H9 (cell line): ENCODE data around the gene TNPO1. TPM values are rescaled to one million over a fixed set of nuclear protein-coding genes. Genes with fewer than 3 reads are reported as not detected.

Experiments
- DNase-seq: peaks from one replicate; pipeline ENCODE4 v3.0.0-alpha.2; 2017
- H2AFZ ChIP-seq: one replicate; pipeline ENCODE4 v1.6.1; 2013; ENCODE audit warnings: mild to moderate bottlenecking, low read length, control low read depth, moderate library complexity
- H2AK5ac ChIP-seq: 2 replicates; pipeline ENCODE4 v1.6.1; 2013; ENCODE audit warnings: low read length, control low read depth, mixed read lengths; ENCODE audit not compliant: insufficient read length
- H2BK120ac ChIP-seq: one replicate; pipeline ENCODE4 v1.6.1; 2013; ENCODE audit warnings: low read depth, mild to moderate bottlenecking, low read length, control low read depth, inconsistent platforms; ENCODE audit not compliant: poor library complexity, severe bottlenecking
- H2BK12ac ChIP-seq: 2 replicates; pipeline ENCODE4 v1.6.1; 2013; ENCODE audit warnings: low read length, control low read depth, mixed read lengths, low read depth; ENCODE audit not compliant: insufficient read length
- H2BK15ac ChIP-seq: 2 replicates; pipeline ENCODE4 v1.6.1; 2013; ENCODE audit warnings: low read depth, low read length, control low read depth
- H2BK20ac ChIP-seq: one replicate; pipeline ENCODE4 v1.6.1; 2013; ENCODE audit warnings: low read depth, mild to moderate bottlenecking, low read length, control low read depth, inconsistent platforms; ENCODE audit not compliant: poor library complexity, severe bottlenecking
- H2BK5ac ChIP-seq: 2 replicates; pipeline ENCODE4 v1.6.1; 2013; ENCODE audit warnings: low read length, control low read depth, mixed read lengths; ENCODE audit not compliant: insufficient read length
- H3K14ac ChIP-seq: 2 replicates; pipeline ENCODE4 v1.6.1; 2013; ENCODE audit warnings: low read length, control low read depth; ENCODE audit not compliant: insufficient read depth
- H3K18ac ChIP-seq: 2 replicates; pipeline ENCODE4 v1.6.1; 2013; ENCODE audit warnings: low read depth, mild to moderate bottlenecking, mixed read lengths, low read length, control low read depth; ENCODE audit not compliant: insufficient read length
- H3K23ac ChIP-seq: 2 replicates; pipeline ENCODE4 v1.6.1; 2013; ENCODE audit warnings: low read length, control low read depth, mixed read lengths, low read depth; ENCODE audit not compliant: insufficient read length
- H3K23me2 ChIP-seq: 2 replicates; pipeline ENCODE4 v1.6.1; 2013; ENCODE audit warnings: low read depth, mild to moderate bottlenecking, mixed read lengths, low read length, control low read depth; ENCODE audit not compliant: insufficient read length, poor library complexity, severe bottlenecking
- H3K27ac ChIP-seq: 2 replicates; pipeline ENCODE4 v1.5.1; 2013; ENCODE audit warnings: low read length, control low read depth, mixed read lengths, low read depth; ENCODE audit not compliant: insufficient read length
- H3K27me3 ChIP-seq: 2 replicates; pipeline ENCODE4 v1.6.1; 2013; ENCODE audit warnings: low read length, control low read depth, inconsistent platforms; ENCODE audit not compliant: insufficient read depth
- H3K4ac ChIP-seq: 2 replicates; pipeline ENCODE4 v1.6.1; 2013; ENCODE audit warnings: low read depth, mild to moderate bottlenecking, control low read depth, inconsistent platforms, low read length, moderate library complexity
- H3K4me1 ChIP-seq: 2 replicates; pipeline ENCODE4 v1.6.1; 2013; ENCODE audit warnings: low read length, control low read depth, inconsistent platforms; ENCODE audit not compliant: insufficient read depth
- H3K4me2 ChIP-seq: 2 replicates; pipeline ENCODE4 v1.6.1; 2013; ENCODE audit warnings: low read length, control low read depth, mixed read lengths; ENCODE audit not compliant: insufficient read length, insufficient read depth
- H3K56ac ChIP-seq: 2 replicates; pipeline ENCODE4 v1.6.1; 2013; ENCODE audit warnings: low read depth, mild to moderate bottlenecking, mixed read lengths, low read length, control low read depth; ENCODE audit not compliant: insufficient read length
- H3K79me1 ChIP-seq: 2 replicates; pipeline ENCODE4 v1.6.1; 2013; ENCODE audit warnings: low read depth, mild to moderate bottlenecking, moderate library complexity, low read length, control low read depth, inconsistent platforms; ENCODE audit not compliant: insufficient read depth, poor library complexity, severe bottlenecking
- H3K79me2 ChIP-seq: 2 replicates; pipeline ENCODE4 v1.6.1; 2013; ENCODE audit warnings: low read length, control low read depth, inconsistent platforms; ENCODE audit not compliant: insufficient read depth
- H3K9ac ChIP-seq: 2 replicates; pipeline ENCODE4 v1.6.1; 2013; ENCODE audit warnings: low read length, control low read depth, mixed read lengths; ENCODE audit not compliant: insufficient read length; ENCODE audit errors: extremely low read depth
- H3K9me3 ChIP-seq: one replicate; pipeline ENCODE4 v1.6.1; 2013; ENCODE audit warnings: low read depth, low read length, inconsistent platforms; ENCODE audit not compliant: control insufficient read depth
- H3T11ph ChIP-seq: one replicate; pipeline ENCODE4 v1.6.1; 2013; ENCODE audit warnings: mild to moderate bottlenecking, low read length, control low read depth, inconsistent platforms
- H4K20me1 ChIP-seq: one replicate; pipeline ENCODE4 v1.6.1; 2013; ENCODE audit not compliant: control insufficient read depth, insufficient read length, insufficient read depth
- H4K5ac ChIP-seq: 2 replicates; pipeline ENCODE4 v1.6.1; 2013; ENCODE audit warnings: low read depth, mild to moderate bottlenecking, mixed read lengths, low read length, control low read depth; ENCODE audit not compliant: insufficient read length
- H4K8ac ChIP-seq: replicated peaks from 2 replicates; pipeline ENCODE4 v1.6.1; 2013; ENCODE audit warnings: low read length, control low read depth, mixed read lengths, low read depth; ENCODE audit not compliant: insufficient read length
- H4K91ac ChIP-seq: 2 replicates; pipeline ENCODE4 v1.6.1; 2013; ENCODE audit warnings: low read depth, mild to moderate bottlenecking, moderate library complexity, mixed read lengths, low read length, control low read depth; ENCODE audit not compliant: insufficient read length
- H3K27ac Mint-ChIP-seq, 3 experiments: 2 replicates in 2 of 3; 3 replicates in 1 of 3; pipeline ENCODE4 v1.8.0; 2020 to 2021; ENCODE audit warnings: mixed read lengths in 3 of 3, mild to moderate bottlenecking in 1 of 3, moderate library complexity in 1 of 3
- H3K27me3 Mint-ChIP-seq: 2 replicates; pipeline ENCODE4 v1.8.0; 2021; ENCODE audit warnings: low read depth, mild to moderate bottlenecking, moderate library complexity, mixed read lengths
- H3K36me3 Mint-ChIP-seq, 3 experiments: 2 replicates in 2 of 3; 3 replicates in 1 of 3; pipeline ENCODE4 v1.8.0; 2020 to 2021; ENCODE audit warnings: low read depth in 3 of 3, mixed read lengths in 3 of 3; ENCODE audit not compliant: insufficient read depth in 1 of 3
- H3K4me1 Mint-ChIP-seq, 2 experiments: 2 replicates each; pipeline ENCODE4 v1.8.0; 2020; ENCODE audit warnings: mixed read lengths in 2 of 2
- H3K4me3 Mint-ChIP-seq, 2 experiments: 2 replicates in 1 of 2; 3 replicates in 1 of 2; pipeline ENCODE4 v1.8.0; 2020 to 2021; ENCODE audit warnings: mild to moderate bottlenecking in 2 of 2, mixed read lengths in 2 of 2, moderate library complexity in 1 of 2
- H3K9me3 Mint-ChIP-seq, 2 experiments: 2 replicates in 1 of 2; 3 replicates in 1 of 2; pipeline ENCODE4 v1.8.0; 2020; ENCODE audit warnings: mild to moderate bottlenecking in 2 of 2, mixed read lengths in 2 of 2, moderate library complexity in 1 of 2
- WGBS: extraction: QIAGEN DNeasy Blood & Tissue Kit; methylation state at CpG from one replicate; pipeline ENCODE4 v1.1.7; 2013; ENCODE audit warnings: missing lambda C conversion rate, low lambda C conversion rate, mixed read lengths; ENCODE audit not compliant: insufficient read length; ENCODE audit errors: extremely low coverage; 5-methylcytosine and 5-hydroxymethylcytosine counted together
- total RNA-seq: library from RNA; stranded (reverse); gene quantifications from 2 replicates; pipeline ENCODE4 v1.2.1, GENCODE V29; 2021
- TF ChIP-seq, protein P1 (sequence below): fragments of 200-600 bp; sonication (generic); conservative IDR thresholded peaks from 3 replicates; pipeline ENCODE4 v1.8.0; 2021; ENCODE audit warnings: antibody characterized with exemption, mild to moderate bottlenecking

The TNPO1 gene
- total RNA-seq, 1 experiment from 2014 or later = 164 TPM

DNA sequence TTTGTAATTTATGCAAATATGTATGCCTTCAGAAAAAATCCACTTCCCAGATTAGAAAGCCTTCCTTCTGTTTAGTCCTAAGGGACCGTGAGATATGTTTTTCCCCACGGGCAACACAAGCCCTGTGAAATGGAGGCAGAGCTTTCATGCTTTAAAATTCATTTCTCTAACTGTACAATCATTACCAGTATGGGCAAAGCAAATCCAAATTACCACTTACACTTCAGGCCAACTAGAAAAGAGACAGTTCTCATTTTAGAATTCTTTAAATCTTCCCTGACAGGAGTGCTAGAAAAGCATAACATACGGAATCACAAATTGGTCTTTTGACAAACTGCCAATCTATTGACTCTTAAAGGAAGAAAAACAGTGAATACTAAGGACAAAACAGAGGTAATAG lies 20.5 kb upstream of the TNPO1 start:
- Histone ChIP-seq H3K14ac (no peak overlapping the region), H3K79me1 (no peaks in the 10 kb centered on the region), H2BK120ac (no peak overlapping the region), H3K4me1 (no peaks in the 10 kb centered on the region; the same call in 1 of the 2 replicates), H3T11ph (no peak overlapping the region), H4K91ac (no peak overlapping the region), H2AFZ (no peak overlapping the region), H3K27ac (no peak overlapping the region), H3K4ac (no peak overlapping the region), H3K79me2 (no peaks in the 10 kb centered on the region), H3K4me2 (no peak overlapping the region), H2BK15ac (no peak overlapping the region), H3K23ac (no peak overlapping the region), H2AK5ac (no peak overlapping the region), H3K27me3 (no peaks in the 10 kb centered on the region), H3K18ac (no peak overlapping the region), H4K8ac (no peak overlapping the region), H2BK20ac (no peak overlapping the region), H3K56ac (no peak overlapping the region), H4K20me1 (no peaks in the 10 kb centered on the region), H3K9ac (no peak overlapping the region), H3K9me3 (no peaks in the 10 kb centered on the region), H2BK5ac (no peak overlapping the region), H2BK12ac (no peak overlapping the region), H4K5ac (no peak overlapping the region), H3K23me2 (no peaks in the 10 kb centered on the region)
- WGBS = no CpG with 5 or more reads among the region's 3 CpGs
- no peak for DNase-seq
- no peaks in the 10 kb centered on the region for H3K36me3 Mint-ChIP-seq
- H3K9me3 Mint-ChIP-seq = no peaks in the 10 kb centered on the region
- no peaks in the 10 kb centered on the region; the same call in 1 of the 2 replicates for H3K27me3 Mint-ChIP-seq
- TF ChIP-seq, protein P1, sequence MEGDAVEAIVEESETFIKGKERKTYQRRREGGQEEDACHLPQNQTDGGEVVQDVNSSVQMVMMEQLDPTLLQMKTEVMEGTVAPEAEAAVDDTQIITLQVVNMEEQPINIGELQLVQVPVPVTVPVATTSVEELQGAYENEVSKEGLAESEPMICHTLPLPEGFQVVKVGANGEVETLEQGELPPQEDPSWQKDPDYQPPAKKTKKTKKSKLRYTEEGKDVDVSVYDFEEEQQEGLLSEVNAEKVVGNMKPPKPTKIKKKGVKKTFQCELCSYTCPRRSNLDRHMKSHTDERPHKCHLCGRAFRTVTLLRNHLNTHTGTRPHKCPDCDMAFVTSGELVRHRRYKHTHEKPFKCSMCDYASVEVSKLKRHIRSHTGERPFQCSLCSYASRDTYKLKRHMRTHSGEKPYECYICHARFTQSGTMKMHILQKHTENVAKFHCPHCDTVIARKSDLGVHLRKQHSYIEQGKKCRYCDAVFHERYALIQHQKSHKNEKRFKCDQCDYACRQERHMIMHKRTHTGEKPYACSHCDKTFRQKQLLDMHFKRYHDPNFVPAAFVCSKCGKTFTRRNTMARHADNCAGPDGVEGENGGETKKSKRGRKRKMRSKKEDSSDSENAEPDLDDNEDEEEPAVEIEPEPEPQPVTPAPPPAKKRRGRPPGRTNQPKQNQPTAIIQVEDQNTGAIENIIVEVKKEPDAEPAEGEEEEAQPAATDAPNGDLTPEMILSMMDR = no peak
- H3K4me1 Mint-ChIP-seq = peaks cover 11 to 12% of the 10 kb centered on the region in 2 experiments
- H3K4me3 Mint-ChIP-seq = no peak overlapping the region
- H3K27ac Mint-ChIP-seq = no peak overlapping the region
